ENCODE measurements around the gene HTR6.

The HTR6 gene

DNA sequence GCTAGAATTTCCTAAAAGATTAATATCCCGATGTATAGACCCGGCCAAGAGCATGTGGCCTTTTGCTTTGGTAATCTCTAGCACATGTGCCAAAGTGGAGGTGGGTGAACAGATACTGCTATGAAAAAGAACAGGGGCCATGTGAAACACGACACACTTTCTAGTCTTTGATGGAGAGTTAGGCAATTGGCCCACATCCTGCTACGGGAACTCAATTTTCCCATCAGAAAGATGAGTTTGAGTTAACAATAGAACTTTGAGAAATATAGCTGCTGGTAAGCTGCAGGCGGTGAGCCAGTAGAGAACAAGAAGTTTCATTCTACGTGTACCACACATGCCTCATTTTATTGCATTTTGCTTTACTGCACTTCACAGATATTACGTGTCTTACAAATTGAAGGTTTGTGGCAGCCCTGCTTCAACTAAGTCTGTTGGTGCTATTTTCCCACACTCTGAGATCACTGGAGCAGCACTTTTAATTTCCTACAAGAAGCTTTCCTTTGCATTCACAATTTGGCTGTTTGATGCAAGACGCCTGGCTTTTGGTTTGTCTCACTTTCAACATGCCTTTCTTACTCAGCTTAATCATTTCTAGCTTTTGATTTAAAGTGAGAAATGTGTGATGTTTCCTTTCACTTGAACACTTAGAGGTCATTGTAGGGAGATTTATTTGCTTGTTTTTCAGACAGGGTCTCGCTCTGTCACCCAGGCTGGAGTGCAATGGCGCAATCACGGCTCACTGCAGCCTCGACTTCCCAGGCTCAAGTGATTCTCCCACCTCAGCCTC is 46.3 kb downstream of the HTR6 start:
- TF ChIP-seq CTCF (IDR thresholded peaks at IDR 0.05; ENCODE audit: extremely low read depth, missing control alignments): no peak
- peak; percentile 53 for DNase-seq (ENCODE audit: low spot score)

GRCh38 chr1:19712928-19713327 is 48.3 kb downstream of the HTR6 start:
- TF ChIP-seq CTCF (IDR thresholded peaks at IDR 0.05; ENCODE audit: extremely low read depth, missing control alignments): no peak
- DNase-seq (ENCODE audit: low spot score): no peak

DNA sequence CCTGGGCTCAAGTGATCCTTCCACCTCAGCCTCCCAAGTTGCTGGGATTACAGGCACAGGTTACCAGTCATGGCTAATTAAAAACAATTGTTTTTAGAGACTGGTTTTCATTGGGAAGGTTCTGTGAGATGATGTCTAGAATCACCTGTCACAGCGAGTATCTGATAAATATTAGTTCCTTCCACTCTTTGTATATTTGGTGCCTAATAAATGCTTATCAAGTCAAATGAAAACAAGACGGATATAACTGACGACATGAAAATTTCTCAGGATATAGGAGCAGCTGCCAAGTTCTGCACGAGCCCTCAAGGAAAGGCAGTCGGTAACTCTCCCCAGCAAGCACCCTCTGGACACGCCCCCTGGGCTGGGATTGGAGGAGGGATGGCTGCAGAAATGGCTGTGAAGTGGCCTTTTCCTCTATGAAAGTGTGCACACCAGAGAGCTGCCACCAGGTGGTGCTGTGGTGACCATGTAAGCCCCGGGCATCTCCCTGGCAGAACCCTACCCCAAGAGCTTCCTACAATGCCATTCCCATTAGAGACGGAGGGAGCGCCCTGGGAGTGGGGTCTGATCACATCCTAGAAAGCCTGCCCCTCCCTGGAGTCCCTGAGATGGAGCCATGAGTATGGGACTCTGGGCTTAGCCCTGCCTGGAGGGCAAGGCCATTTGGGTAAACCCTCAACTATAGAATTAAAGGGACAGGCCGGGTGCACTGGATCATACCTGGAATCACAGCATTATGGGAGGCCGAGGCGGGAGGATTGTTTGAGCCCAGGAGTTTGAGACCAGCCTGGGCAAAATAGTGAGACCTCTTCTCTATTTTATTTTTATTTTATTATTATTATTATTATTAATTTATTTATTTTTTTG is 50.9 kb downstream of the HTR6 start:
- peak; percentile 86 for TF ChIP-seq CTCF (IDR thresholded peaks at IDR 0.05; ENCODE audit: extremely low read depth, missing control alignments)
- DNase-seq (ENCODE audit: low spot score): peak; percentile 81

DNA sequence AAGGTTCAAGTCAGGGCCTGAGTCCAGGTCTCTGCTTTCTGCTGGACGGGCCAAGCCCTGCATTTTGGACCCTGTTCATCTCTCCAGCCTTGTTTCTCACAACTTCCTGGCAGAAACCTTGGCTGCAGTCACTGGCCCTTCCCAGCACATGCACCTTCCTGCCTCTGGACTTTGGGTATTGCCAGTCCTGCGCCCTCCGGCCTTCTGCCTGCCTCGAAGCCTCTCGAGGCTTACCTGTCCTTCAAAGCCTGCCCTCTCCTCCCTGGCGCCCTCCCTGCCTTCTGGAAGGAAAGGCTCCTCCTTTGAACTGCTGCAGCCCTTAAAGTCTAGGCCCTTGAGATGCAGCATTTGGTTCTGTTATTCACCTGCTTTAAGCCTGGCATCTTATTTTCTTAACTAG is 52.8 kb downstream of the HTR6 start:
- no peak for DNase-seq (ENCODE audit: low spot score)
- no peak for TF ChIP-seq CTCF (IDR thresholded peaks at IDR 0.05; ENCODE audit: extremely low read depth, missing control alignments)

GRCh38 chr1:19720174-19720573 is 55.5 kb downstream of the HTR6 start:
- DNase-seq (ENCODE audit: low spot score): no peak
- TF ChIP-seq CTCF (IDR thresholded peaks at IDR 0.05; ENCODE audit: extremely low read depth, missing control alignments): no peak

DNA sequence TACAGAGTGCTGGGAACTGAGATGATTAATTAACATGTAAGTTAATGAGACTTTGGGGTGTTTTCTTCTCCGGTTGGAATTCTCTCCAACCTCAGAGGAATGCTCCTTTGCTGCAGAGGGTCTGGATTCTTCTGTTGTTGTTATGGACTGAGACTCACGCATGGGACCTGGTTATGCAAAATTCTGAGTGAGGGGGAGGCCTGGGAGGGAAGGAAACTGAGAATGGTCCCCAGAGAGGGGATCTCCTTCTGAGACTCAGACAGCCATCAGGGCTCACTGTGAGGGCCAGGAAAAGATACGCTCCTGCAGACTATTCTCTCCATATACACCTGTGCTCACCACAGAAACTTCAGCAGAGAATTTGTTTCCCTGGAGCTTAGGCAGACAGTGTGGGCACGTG is 56.3 kb downstream of the HTR6 start:
- DNase-seq (ENCODE audit: low spot score): no peak
- no peak for TF ChIP-seq CTCF (IDR thresholded peaks at IDR 0.05; ENCODE audit: extremely low read depth, missing control alignments)

DNA sequence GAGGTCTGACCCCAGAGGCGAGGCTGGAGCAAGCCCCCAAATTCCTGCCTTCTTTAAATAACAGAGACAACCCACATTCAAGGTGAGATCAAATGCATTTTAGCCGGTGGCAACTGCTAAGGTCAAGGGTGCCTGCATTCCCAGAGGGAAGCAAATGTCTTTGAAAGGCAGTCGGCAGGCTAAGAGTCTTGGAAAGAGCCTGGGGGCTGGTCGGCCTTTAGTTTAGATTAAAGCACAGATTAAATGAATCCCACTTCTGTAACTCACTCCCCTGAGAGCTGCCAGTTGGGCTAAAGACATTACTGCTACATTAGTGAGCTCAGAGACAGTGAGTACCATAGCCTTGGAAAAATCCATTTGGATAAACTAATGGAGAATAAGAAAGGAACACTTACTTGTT is 59.2 kb downstream of the HTR6 start:
- no peak for TF ChIP-seq CTCF (IDR thresholded peaks at IDR 0.05; ENCODE audit: extremely low read depth, missing control alignments)
- DNase-seq (ENCODE audit: low spot score): no peak
